GM19351 (cell line): ENCODE results near the gene CT45A7.
"Not testable (repeated sequence)": the region's sequence is repeated elsewhere in the genome, so short reads cannot be mapped to it uniquely, and the experiment has no call there.

ENCODE experiments used
- ATAC-seq: cut with Tn5 transposase; IDR thresholded peaks from one replicate; pipeline ENCODE4 v1.9.1; 2021; ENCODE audit warnings: mild to moderate bottlenecking, moderate library complexity; ENCODE audit not compliant: unreplicated experiment

CT45A7 gene

GRCh38 chrX:135837180-135837579 is at the start of gene CT45A7:
Gene CT45A7 (minus strand): TSS chrX:135837280. CDS start chrX:135833533, 3,747 bp downstream.
- ATAC-seq = not testable (repeated sequence)

- ATAC-seq = not testable (repeated sequence)
Measured at GRCh38 chrX:135882741-135883140, 45.7 kb upstream of the CT45A7 start.

GRCh38 chrX:135871712-135872111 is 34.6 kb upstream of the CT45A7 start, which contains the start of gene CT45A9:
Gene CT45A9 (minus strand): TSS chrX:135871812. CDS start chrX:135868061, 3,751 bp downstream.
- ATAC-seq = not testable (repeated sequence)

GRCh38 chrX:135854438-135854837 is 17.4 kb upstream of the CT45A7 start, which contains the start of gene CT45A8:
Gene CT45A8 (minus strand): TSS chrX:135854538. CDS start chrX:135850783, 3,755 bp downstream.
- ATAC-seq = not testable (repeated sequence)

GRCh38 chrX:135819912-135820311 is 17.2 kb downstream of the CT45A7 start, which contains the start of gene CT45A2:
Gene CT45A2 (minus strand): TSS chrX:135820012. CDS start chrX:135816265, 3,747 bp downstream.
- ATAC-seq = not testable (repeated sequence)

- ATAC-seq = not testable (repeated sequence)
Measured at GRCh38 chrX:135802687-135803086, 34.4 kb downstream of the CT45A7 start, which contains the start of gene CT45A6. Gene CT45A6 (minus strand): TSS chrX:135802787. CDS start chrX:135798993, 3,794 bp downstream.

GRCh38 chrX:135785403-135785802 is 51.7 kb downstream of the CT45A7 start, which contains the start of gene CT45A5:
Gene CT45A5 (minus strand): TSS chrX:135785503. CDS start chrX:135781729, 3,774 bp downstream.
- ATAC-seq = not testable (repeated sequence)
